ENCODE results near the gene NUBP1.
"Not testable (repeated sequence)": the region's sequence is repeated elsewhere in the genome, so short reads cannot be mapped to it uniquely, and the experiment has no call there.

Gene NUBP1

DNA sequence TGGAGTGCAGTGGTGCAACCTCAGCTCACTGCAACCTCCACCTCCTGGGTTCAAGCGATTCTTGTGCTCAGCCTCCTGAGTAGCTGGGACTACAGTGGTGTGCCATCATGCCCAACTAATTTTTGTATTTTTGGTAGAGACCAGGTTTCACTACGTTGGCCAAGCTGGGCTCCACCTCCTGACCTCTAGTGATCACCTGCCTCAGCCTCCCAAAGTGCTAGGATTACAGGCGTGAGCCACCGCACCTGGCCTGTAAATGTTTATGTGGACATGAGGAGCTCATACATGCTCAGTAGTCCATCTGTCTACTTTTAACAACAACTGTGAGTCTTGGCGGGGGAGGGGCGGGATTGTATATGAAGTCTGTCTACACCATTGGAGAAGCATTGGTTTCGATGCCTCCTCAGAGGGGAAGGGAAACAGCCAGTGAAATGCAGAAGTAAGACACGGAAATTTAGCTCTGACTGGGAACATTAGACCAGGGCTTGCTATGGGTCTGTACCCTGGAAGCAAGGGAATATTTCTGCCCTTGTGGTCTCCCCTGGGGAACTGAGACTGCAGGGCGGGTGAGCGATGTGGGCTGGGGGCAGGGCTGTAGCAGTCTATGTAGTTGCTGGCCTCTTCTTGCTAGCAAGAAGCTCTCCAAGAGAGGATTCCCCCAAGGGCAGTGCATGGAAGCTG is 9.3 kb downstream of the NUBP1 start:
- DNase-seq: peak; percentile 91 to 93

GRCh38 chr16:10753670-10754069 is 10.0 kb downstream of the NUBP1 start:
- DNase-seq: no peak

DNA sequence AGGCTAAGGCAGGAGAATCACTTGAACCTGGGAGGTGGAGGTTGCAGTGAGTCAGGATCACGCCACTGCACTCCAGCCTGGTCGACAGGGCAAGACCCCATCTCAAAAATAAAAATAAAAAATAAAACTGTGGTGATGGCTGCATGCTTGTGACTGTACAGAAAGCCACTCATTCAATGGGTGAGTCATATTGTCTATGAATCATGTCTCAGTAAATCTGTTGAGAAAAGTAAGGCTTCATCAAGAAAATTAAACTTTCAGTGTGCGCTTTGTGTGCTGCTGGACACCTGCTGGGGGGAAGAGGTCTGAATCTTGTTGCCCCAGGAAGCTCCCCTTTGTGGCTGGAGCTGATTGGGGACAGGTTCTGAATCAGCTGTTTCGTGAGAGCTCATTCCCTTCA is 11.3 kb downstream of the NUBP1 start:
- peak; percentile 15 to 26 for DNase-seq

DNA sequence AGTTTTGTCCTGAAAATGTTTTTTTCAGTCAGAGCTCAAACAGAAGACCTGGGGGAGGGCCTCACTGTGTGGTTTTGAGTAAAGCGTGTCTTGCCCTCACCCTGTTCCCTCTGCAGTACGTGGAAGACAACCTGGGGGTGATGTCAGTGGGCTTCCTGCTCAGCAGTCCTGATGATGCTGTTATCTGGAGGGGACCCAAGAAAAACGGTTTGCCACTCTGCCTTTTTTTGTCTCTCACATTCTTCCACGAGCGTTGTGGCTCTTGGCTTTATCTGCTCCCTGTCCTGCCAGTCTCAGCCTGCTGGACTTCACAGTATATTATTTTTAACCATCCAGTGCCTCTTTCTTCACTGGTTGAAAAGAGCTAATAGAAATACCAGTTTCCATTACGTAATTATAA is 12.9 kb downstream of the NUBP1 start:
- DNase-seq: no peak

GRCh38 chr16:10760858-10761257 is 17.2 kb downstream of the NUBP1 start:
- DNase-seq: peak; percentile 35 to 50

DNA sequence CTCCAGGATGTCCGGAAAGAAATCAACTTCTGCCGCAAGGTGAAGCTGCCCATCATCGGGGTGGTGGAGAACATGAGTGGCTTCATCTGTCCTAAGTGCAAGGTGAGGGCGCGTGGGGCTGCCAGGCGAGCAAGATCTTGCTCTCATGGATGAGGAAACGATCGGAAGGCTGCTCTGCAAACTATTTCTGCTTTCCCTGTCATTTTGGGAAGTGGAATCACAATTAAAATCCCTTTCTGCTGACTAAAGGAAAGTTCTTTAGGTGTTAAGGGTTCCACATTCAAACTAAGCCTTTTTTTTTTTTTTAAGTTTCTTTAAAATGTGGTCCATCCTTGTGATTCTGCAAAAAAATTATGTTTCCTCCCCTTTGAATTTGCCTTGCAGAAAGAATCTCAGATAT is 17.7 kb downstream of the NUBP1 start:
- peak; percentile 53 to 54 for DNase-seq

DNA sequence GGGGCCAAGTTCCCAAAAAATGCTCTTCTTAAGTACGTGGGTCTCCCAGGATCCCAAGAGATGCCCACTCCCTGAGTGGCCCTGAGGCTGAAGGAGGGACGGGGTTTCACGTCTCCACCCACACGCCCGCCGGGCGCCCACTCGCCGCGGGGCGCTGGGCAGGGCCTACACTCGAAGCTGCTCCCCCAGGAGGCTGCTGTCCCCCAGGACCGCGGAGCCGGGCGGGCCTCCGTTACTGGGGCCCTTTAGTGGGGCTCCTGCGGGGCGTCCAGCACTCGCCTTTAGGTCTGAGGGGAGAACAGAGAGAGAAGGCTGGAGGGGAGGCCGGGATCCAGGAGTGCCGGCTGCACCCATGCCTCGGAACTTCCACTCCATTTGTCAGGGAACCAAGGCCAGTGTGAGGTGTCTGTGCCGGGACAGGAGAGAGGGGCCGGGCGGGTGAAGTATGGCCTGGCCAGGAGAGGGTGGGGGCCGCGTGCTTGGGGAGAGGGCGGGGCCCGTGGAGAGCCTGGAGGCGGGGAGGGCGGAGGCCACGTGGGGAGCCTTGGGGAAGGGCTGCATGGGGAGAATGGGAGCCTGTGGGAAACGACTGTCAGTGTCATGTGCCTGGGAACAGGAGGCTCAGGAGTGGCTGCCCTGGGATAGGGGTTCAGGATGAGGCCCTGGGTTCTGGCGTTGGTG is 18.8 kb downstream of the NUBP1 start:
- DNase-seq: no peak

GRCh38 chr16:10763456-10763855 is 19.8 kb downstream of the NUBP1 start:
- no peak for DNase-seq

- DNase-seq: no peak
Measured at GRCh38 chr16:10765772-10766171, 22.1 kb downstream of the NUBP1 start.

DNA sequence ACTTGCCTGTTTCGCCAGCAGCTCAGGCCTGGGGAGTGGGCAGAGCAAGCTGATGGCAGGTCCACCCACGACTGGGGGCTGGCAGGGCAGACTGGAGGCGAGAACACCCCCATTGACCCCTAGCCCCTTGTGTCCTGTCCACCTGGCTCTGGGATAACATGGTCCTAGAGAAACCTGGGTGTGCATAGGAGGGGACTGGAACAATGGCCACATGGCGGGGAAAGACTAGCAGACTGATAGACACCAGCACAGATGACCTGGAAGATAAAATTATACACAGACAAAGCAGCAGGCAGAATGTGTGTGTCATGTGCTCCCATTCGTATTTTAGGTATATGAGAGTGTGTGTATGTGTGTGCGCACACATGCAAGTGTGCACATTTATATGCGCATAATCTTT is 23.5 kb downstream of the NUBP1 start:
- no peak for DNase-seq

GRCh38 chr16:10769381-10769780 is 25.7 kb downstream of the NUBP1 start:
- DNase-seq: no peak

DNA sequence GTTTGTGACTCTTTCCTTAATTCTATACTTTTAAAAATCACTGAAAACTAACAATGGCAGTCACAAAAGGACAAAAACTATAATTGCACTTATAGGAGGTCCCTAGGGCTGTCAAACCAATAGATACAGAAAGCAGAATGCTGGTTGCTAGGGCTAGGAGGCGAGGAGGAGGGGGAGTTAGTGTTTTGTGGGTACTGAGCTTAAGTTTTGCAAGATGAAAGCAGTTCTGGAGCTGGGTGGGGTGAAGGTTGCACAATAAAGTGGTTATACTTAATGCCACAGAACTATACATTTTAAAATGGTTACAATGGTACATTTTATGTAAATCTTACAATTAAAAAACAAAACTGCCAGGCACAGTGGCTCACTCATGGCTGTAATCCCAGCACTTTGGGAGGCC is 27.3 kb downstream of the NUBP1 start:
- DNase-seq: peak; percentile 54 to 70

DNA sequence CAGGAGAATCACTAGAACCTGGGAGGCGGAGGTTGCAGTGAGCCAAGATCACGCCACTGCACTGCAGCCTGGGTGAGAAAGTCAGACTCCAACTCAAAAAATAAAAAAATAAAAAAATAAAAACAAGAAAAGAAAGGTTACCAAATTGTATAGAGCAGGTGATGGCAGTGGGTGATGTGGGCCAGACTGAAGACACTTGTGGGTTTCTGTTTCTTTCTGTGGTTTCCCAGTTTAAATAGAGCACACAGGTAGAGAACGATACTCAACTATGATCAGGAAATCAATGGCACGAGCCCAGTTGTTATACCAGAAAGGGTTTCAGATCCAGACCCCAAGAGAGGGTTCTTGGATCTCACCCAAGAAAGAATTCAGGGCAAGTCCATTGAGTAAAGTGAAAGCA is 32.6 kb downstream of the NUBP1 start:
- DNase-seq: no peak

DNA sequence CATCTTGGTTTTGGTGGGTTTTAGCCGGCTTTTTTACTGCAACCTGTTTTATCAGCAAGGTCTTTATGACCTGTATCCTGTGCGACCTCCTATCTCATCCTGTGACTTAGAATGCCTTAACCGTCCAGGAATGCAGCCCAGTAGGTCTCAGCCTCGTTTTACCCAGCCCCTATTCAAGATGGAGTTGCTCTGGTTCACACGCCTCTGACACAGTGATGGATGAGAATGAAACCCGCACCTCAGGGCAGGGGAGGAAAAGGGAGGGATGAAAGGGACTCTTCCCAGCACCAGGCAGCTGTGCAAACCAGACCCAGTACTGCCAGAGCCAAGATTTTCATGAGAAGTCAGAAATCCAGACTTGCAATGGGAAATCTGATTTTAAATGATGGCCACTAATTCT is 33.3 kb downstream of the NUBP1 start:
- DNase-seq: not testable (repeated sequence)

DNA sequence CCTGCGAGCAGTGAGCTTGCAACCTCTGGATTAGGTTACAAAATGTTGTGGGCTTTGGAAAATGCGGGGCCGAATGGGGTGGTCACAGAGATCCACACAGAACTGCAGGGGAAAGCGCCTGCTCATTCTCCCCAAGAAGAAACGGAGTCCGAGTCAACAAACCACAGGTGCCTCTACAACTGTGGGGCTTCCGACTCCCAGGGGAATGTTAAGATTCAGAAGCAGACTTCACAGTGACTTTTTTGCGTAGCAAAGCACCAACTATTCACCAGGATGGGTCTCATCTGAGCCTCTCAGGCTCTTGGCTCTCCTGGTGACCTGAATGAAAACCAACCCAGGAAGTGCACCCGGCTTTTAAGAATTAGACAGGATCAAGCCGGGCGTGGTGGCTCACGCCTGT is 33.7 kb downstream of the NUBP1 start:
- DNase-seq: no peak

- DNase-seq: not testable (repeated sequence)
Measured at GRCh38 chr16:10779908-10780307, 36.3 kb downstream of the NUBP1 start.

GRCh38 chr16:10780628-10781027 is 37.0 kb downstream of the NUBP1 start:
- no peak for DNase-seq

GRCh38 chr16:10782628-10783027 is 39.0 kb downstream of the NUBP1 start:
- DNase-seq: no peak

- no peak for DNase-seq
Measured at GRCh38 chr16:10787304-10787703, 43.7 kb downstream of the NUBP1 start.

DNA sequence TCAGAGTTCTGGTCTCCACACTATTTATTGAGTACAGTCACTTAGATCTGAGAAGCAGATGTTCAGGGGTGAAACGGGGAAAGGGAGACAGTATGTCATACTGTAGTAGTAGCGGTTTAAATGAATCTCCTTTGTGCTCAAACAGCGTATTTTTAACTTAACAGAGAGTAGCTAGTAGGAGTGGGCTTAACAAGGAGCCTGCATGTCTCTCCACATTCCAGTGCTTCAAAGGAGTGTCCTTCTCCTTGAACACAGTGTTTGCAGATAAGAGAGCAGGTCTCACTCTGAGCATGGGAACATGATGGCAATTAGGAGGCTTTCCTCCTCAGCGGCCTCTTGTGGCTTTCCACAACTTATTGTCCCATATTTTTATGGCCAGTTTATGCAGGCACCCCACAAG is 45.0 kb downstream of the NUBP1 start:
- DNase-seq: not testable (repeated sequence)

DNA sequence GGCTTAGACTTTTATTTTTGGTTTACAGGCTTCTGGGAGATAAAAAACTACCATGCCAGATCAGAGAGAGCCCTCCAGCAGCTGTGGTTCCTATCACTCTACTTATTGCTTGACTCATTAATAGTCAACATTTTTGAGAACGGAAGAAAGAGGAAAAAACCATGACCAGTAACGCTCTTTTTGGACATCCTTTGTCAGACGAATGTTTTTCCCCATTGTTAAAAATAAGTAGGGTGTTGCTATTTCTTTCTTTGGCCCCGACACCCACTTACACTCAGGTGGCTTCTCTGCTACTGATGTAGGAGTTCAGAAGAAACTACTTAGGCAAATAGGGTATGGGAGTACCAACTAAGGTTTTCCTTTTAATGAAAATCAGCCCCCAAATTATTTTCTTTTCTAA is 47.4 kb downstream of the NUBP1 start:
- DNase-seq: no peak

GRCh38 chr16:10799736-10800135 is 56.1 kb downstream of the NUBP1 start:
- DNase-seq: peak in 1 of 2 donors; percentile 22

- no peak for DNase-seq
Measured at GRCh38 chr16:10805334-10805733, 61.7 kb downstream of the NUBP1 start.

GRCh38 chr16:10806698-10807097 is 63.1 kb downstream of the NUBP1 start:
- peak; percentile 67 to 92 for DNase-seq

DNA sequence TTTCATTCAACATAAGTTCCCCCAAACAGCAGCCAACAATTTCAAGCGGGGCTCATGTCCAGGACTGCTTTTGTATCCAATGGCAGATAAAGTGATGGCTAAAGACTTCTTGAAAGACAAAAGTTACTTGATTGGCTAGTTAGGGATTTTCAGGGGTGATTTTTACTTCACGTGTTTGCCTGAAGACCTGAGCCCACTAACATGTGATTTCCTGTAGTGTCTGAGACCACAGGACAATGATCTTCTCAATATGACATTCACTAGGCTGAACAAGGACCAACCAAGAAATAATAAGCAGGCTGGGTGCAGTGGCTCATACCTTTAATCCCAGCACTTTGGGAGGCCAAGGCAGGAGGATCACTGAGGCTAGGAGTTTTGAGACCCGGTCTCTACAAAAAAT is 64.6 kb downstream of the NUBP1 start:
- DNase-seq: no peak
